HepG2 (cell line): ENCODE results near the gene ANKRD12. TPM values are rescaled to one million over a fixed set of nuclear protein-coding genes. Genes with fewer than 3 reads are reported as not detected.
A peak's percentile ranks its signal among the peaks of the same experiment; 100 is the strongest.

Experiments
- ATAC-seq: fragments of 200-7000 bp; cut with Tn5 transposase; 3 replicates; pipeline ENCODE4 v1.9.1; 2020; ENCODE audit warnings: mild to moderate bottlenecking, moderate library complexity
- BruUV-seq: library from RNA; stranded (reverse); fragments of 400-500 nt; replicated peaks from 2 replicates; lab custom pipeline; 2021; lab: Mats Ljungman, UMichigan
- CTCF ChIA-PET: fragments of 300-600 bp; formaldehyde crosslinking; extraction: SDS; loops from one replicate; lab custom pipeline; 2021; ENCODE audit warnings: low total read pairs, inconsistent platforms, low intra/inter-chr PET ratio; lab: Yijun Ruan, JAX
- POLR2A ChIA-PET: fragments of 350-600 bp; sonication (Branson Sonifier 250); formaldehyde crosslinking; loops from one replicate; lab custom pipeline; 2020; ENCODE audit warnings: antibody characterized with exemption, inconsistent platforms; lab: Yijun Ruan, JAX
- DNase-seq: peaks from one replicate; pipeline ENCODE4 v3.0.0-alpha.2; 2015; ENCODE audit warnings: low spot score
- FAIRE-seq: peaks from 3 replicates; lab custom pipeline; 2011; peaks lifted over from hg19 to GRCh38; lab: Jason Lieb, UNC
- H2AFZ ChIP-seq: one replicate; pipeline ENCODE4 v1.6.1; 2011; ENCODE audit warnings: low read length, inconsistent platforms
- H3K27ac ChIP-seq: fragments of 300-600 bp; 3 replicates; pipeline ENCODE4 v1.8.0; 2011; ENCODE audit warnings: mixed run types, mild to moderate bottlenecking, mixed read lengths, low read length, inconsistent platforms; ENCODE audit not compliant: insufficient read depth; ENCODE audit errors: extremely low read length
- H3K27me3 ChIP-seq, 2 experiments: fragments of 200-600 bp in 1 of 2; 2 replicates in 1 of 2; 3 replicates in 1 of 2; pipeline versions ENCODE4 v1.6.0 to v1.8.0; 2011; ENCODE audit warnings: low read length in 2 of 2, mild to moderate bottlenecking in 2 of 2, moderate library complexity in 2 of 2, inconsistent platforms in 1 of 2; ENCODE audit not compliant: insufficient read depth in 2 of 2, control insufficient read depth in 1 of 2
- H3K36me3 ChIP-seq, 2 experiments: fragments of 200-600 bp in 1 of 2; replicated peaks in 1 of 2; 2 replicates in 1 of 2; 3 replicates in 1 of 2; pipeline versions ENCODE4 v1.5.1 to v1.8.0; 2011; ENCODE audit warnings: low read length in 2 of 2, inconsistent platforms in 1 of 2; ENCODE audit not compliant: insufficient read depth in 2 of 2, control insufficient read depth in 1 of 2
- H3K4me1 ChIP-seq: 2 replicates; pipeline ENCODE4 v1.5.1; 2012; ENCODE audit warnings: low read length, inconsistent platforms; ENCODE audit not compliant: insufficient read depth
- H3K4me2 ChIP-seq: 2 replicates; pipeline ENCODE4 v1.6.0; 2011; ENCODE audit warnings: low read depth, low read length, inconsistent platforms
- H3K4me3 ChIP-seq, 3 experiments: fragments of 200-600 bp in 1 of 3; sonication (generic), shearing (Covaris generic) in 1 of 3; replicated peaks in 1 of 3; 2 replicates each; pipeline ENCODE4 v1.5.1; 2011 to 2016; ENCODE audit warnings: low read length in 3 of 3, inconsistent platforms in 2 of 3, low read depth in 2 of 3, mild to moderate bottlenecking in 2 of 3, control low read depth in 1 of 3, mixed read lengths in 1 of 3; ENCODE audit not compliant: insufficient read depth in 1 of 3
- H3K79me2 ChIP-seq: one replicate; pipeline ENCODE4 v1.6.1; 2011; ENCODE audit warnings: low read length, inconsistent platforms; ENCODE audit not compliant: insufficient read depth
- H3K9ac ChIP-seq: 2 replicates; pipeline ENCODE4 v1.6.0; 2011; ENCODE audit warnings: mild to moderate bottlenecking, low read depth, low read length, inconsistent platforms; ENCODE audit not compliant: insufficient read depth
- H3K9me3 ChIP-seq: 2 replicates; pipeline ENCODE4 v1.5.1; 2012; ENCODE audit warnings: mild to moderate bottlenecking, low read length
- H4K20me1 ChIP-seq: 2 replicates; pipeline ENCODE4 v1.6.0; 2011; ENCODE audit warnings: inconsistent platforms, mild to moderate bottlenecking, low read length, moderate library complexity; ENCODE audit not compliant: insufficient read depth
- GATAD1 ChIP-seq: IDR thresholded peaks from 2 replicates; pipeline ENCODE4 v1.6.1; 2016; ENCODE audit warnings: missing genetic modification reagents, missing compliant biosample characterization
- MAFF ChIP-seq: IDR thresholded peaks from 2 replicates; pipeline ENCODE4 v1.6.1; 2011; ENCODE audit warnings: low read depth, low read length, improper control_type of control experiment
- MAFG ChIP-seq: sonication (generic); formaldehyde crosslinking; IDR thresholded peaks from 2 replicates; pipeline ENCODE4 v1.5.1; 2020; ENCODE audit warnings: mild to moderate bottlenecking, missing genetic modification reagents
- MAFK ChIP-seq, 2 experiments: IDR thresholded peaks in 1 of 2; conservative IDR thresholded peaks in 1 of 2; 2 replicates each; pipeline ENCODE4 v1.6.1; 2011; ENCODE audit warnings: improper control_type of control experiment in 2 of 2, low read length in 2 of 2
- NFKBIZ ChIP-seq: IDR thresholded peaks from 2 replicates; pipeline ENCODE4 v1.6.1; 2018; ENCODE audit warnings: missing genetic modification reagents, missing compliant biosample characterization
- NR2C2 ChIP-seq: sonication (generic); formaldehyde crosslinking; IDR thresholded peaks from 2 replicates; pipeline ENCODE4 v1.4.0; 2020; ENCODE audit warnings: missing genetic modification reagents, mild to moderate bottlenecking, moderate library complexity, borderline replicate concordance
- ZBTB7B ChIP-seq: sonication (generic); formaldehyde crosslinking; IDR thresholded peaks from 2 replicates; pipeline ENCODE4 v1.4.0; 2020; ENCODE audit warnings: missing genetic modification reagents
- in situ Hi-C: cut with HindIII; loops from 2 replicates; pipeline ENCODE4 v1.10.0; 2017; ENCODE audit warnings: low pct_unique_long_range_greater_than_20kb; ENCODE audit not compliant: extremely low pct_ligation_motif_present
- intact Hi-C: fragments of 100-400 bp; cut with micrococcal nuclease; formaldehyde crosslinking; loops from one replicate; pipeline ENCODE4 v1.10.0; 2022; ENCODE audit not compliant: unreplicated experiment
- polyA plus RNA-seq, 8 experiments: library from polyadenylated mRNA; depleted of rRNA in 3 of 8; stranded (reverse) in 7 of 8; unstranded in 1 of 8; fragments of >200 nt; fragmentation: Illumina TruSeq in 4 of 8; extraction: Trizol in 4 of 8; gene quantifications; 2 replicates each; pipeline versions ENCODE4 v1.2.1 to v1.2.3, GENCODE V29; 2011 to 2016; ENCODE audit warnings: low read depth in 4 of 8, missing spikeins in 1 of 8, mixed read lengths in 1 of 8; ENCODE audit not compliant: insufficient read depth in 1 of 8
- total RNA-seq, 5 experiments: library from RNA; depleted of rRNA; stranded (reverse); fragments of >200 nt; fragmentation: Illumina TruSeq; extraction: Trizol; gene quantifications; 2 replicates each; pipeline ENCODE4 v1.2.3, GENCODE V29; 2016; ENCODE audit warnings: low read depth in 1 of 5
- TF ChIP-seq, protein P1 (sequence below): sonication (generic); IDR thresholded peaks from 2 replicates; pipeline ENCODE4 v1.6.1; 2016; ENCODE audit warnings: low read depth, borderline replicate concordance

ANKRD12 gene
- total and polyA plus RNA-seq, 2 of the 13 experiments (the other 11 are each of a cell fraction or from before 2014, with no cell fraction given): 6.0 to 23.2 TPM

DNA sequence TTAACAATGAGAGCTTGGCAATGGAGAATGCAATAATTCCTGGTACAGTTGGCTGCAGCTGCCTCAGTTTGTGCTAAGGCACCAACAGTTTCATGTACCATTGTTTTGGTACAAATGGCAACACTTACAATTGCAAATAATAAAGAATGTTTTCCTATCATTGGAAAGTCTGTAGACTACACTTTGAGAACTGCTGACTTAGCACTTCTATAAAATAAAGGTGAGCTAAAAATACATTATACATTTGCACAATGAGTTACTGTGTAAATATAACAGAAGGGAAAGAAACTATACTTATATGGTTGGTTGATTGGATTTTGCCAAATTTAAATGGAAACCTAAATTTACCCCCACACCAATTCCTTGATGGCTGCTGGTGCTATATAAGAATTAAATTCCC, 153.1 kb downstream of the ANKRD12 start:
- no peaks in the 10 kb centered on the region for H4K20me1 ChIP-seq
- FAIRE-seq (no peak), DNase-seq (no peak), ATAC-seq (no peak)
- TF ChIP-seq MAFF: peak; percentile 99
- no peak for TF ChIP-seq ZBTB7B (CRISPR knock-in tag)
- TF ChIP-seq NR2C2 (CRISPR knock-in tag): no peak
- TF ChIP-seq MAFG (CRISPR knock-in tag): 0 out of 2 replicates have a peak, but pooled peaks have one; percentile 37
- no peak for TF ChIP-seq NFKBIZ (CRISPR knock-in tag)
- peak; percentile 99 for TF ChIP-seq MAFK (conservative IDR thresholded peaks at IDR 0.05 in 1 of 2, IDR thresholded peaks at IDR 0.05 in 1 of 2; ENCODE audit: low read length in 2 of 2)
- no peak overlapping the region for H3K4me3 ChIP-seq
- no peaks in the 10 kb centered on the region for H3K27me3 ChIP-seq
- H3K4me2 ChIP-seq: no peak overlapping the region
- no peak overlapping the region for H2AFZ ChIP-seq
- H3K4me1 ChIP-seq: 0 out of 2 replicates have a peak, but pooled peaks cover 5% of the 10 kb centered on the region
- no peak overlapping the region for H3K9ac ChIP-seq
- POLR2A ChIA-PET: no interaction called here
- H3K9me3 ChIP-seq: peaks cover 11% of the 10 kb centered on the region
- in situ Hi-C loops: no loop called here
- no peak overlapping the region for H3K27ac ChIP-seq
- H3K36me3 ChIP-seq: no peaks in the 10 kb centered on the region
- intact Hi-C loops: no loop called here
- BruUV-seq: no TSS peak
- CTCF ChIA-PET: no interaction called here
- no peaks in the 10 kb centered on the region for H3K79me2 ChIP-seq

GRCh38 chr18:9290156-9290555, 153.6 kb downstream of the ANKRD12 start:
- intact Hi-C loops: no loop called here

More at GRCh38 chr18:9290156-9290555, 153.6 kb downstream of the ANKRD12 start:
- Histone ChIP-seq H3K27me3 (no peaks in the 10 kb centered on the region), H2AFZ (no peak overlapping the region), H3K4me3 (no peak overlapping the region), H4K20me1 (no peaks in the 10 kb centered on the region), H3K9me3 (peaks cover 11% of the 10 kb centered on the region), H3K79me2 (no peaks in the 10 kb centered on the region), H3K4me1 (0 out of 2 replicates have a peak, but pooled peaks cover 5% of the 10 kb centered on the region), H3K4me2 (no peak overlapping the region), H3K36me3 (no peaks in the 10 kb centered on the region), H3K27ac (no peak overlapping the region), H3K9ac (no peak overlapping the region)
- ChIA-PET POLR2A (no interaction called here), CTCF (no interaction called here)
- DNase-seq (no peak), ATAC-seq (no peak), FAIRE-seq (no peak)
- in situ Hi-C loops: no loop called here
- TF ChIP-seq, protein P1, sequence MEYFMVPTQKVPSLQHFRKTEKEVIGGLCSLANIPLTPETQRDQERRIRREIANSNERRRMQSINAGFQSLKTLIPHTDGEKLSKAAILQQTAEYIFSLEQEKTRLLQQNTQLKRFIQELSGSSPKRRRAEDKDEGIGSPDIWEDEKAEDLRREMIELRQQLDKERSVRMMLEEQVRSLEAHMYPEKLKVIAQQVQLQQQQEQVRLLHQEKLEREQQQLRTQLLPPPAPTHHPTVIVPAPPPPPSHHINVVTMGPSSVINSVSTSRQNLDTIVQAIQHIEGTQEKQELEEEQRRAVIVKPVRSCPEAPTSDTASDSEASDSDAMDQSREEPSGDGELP: peak; percentile 25; the same call in 1 of the 2 replicates
- TF ChIP-seq GATAD1: no peak
- no TSS peak for BruUV-seq
